Keratinocyte (primary cell): Measurements from ENCODE around the gene PM20D2. TPM values are rescaled to one million over a fixed set of nuclear protein-coding genes. Genes with fewer than 3 reads are reported as not detected.

Experiments
- DNase-seq: peaks from one replicate; pipeline ENCODE4 v3.0.0-alpha.2; 2011; ENCODE audit warnings: low read depth, missing footprints, low spot score
- FAIRE-seq: peaks from 2 replicates; lab custom pipeline; 2011; peaks lifted over from hg19 to GRCh38; lab: Jason Lieb, UNC
- H2AFZ ChIP-seq: 2 replicates; pipeline ENCODE4 v1.6.0; 2012; ENCODE audit warnings: low read length, control low read depth, inconsistent platforms; ENCODE audit not compliant: control insufficient read depth
- H3K27ac ChIP-seq: 2 replicates; pipeline ENCODE4 v1.5.1; 2011; ENCODE audit warnings: low read length; ENCODE audit not compliant: control insufficient read depth, insufficient read depth
- H3K27me3 ChIP-seq: 3 replicates; pipeline ENCODE4 v1.6.0; 2011; ENCODE audit warnings: low read length; ENCODE audit not compliant: control insufficient read depth, insufficient read depth; ENCODE audit errors: extremely low read depth
- H3K36me3 ChIP-seq, 2 experiments: 2 replicates in 1 of 2; 3 replicates in 1 of 2; pipeline ENCODE4 v1.5.1; 2011; ENCODE audit warnings: low read length in 2 of 2, mild to moderate bottlenecking in 1 of 2; ENCODE audit not compliant: control insufficient read depth in 2 of 2, insufficient read depth in 2 of 2; ENCODE audit errors: extremely low read depth in 1 of 2
- H3K4me1 ChIP-seq: 3 replicates; pipeline ENCODE4 v1.5.1; 2011; ENCODE audit warnings: low read length; ENCODE audit not compliant: control insufficient read depth, insufficient read depth; ENCODE audit errors: extremely low read depth
- H3K4me2 ChIP-seq: 3 replicates; pipeline ENCODE4 v1.6.0; 2011; ENCODE audit warnings: low read depth, low read length; ENCODE audit not compliant: control insufficient read depth, insufficient read depth; ENCODE audit errors: extremely low read depth
- H3K4me3 ChIP-seq, 3 experiments: fragments of 200-600 bp in 1 of 3; sonication (generic) in 1 of 3; 2 replicates in 2 of 3; 3 replicates in 1 of 3; pipeline ENCODE4 v1.5.1; 2011 to 2016; ENCODE audit warnings: low read length in 3 of 3, mild to moderate bottlenecking in 3 of 3, control low read depth in 2 of 3, inconsistent platforms in 1 of 3, low read depth in 1 of 3, mixed read lengths in 1 of 3, mixed run types in 1 of 3, moderate library complexity in 1 of 3; ENCODE audit not compliant: control insufficient read depth in 2 of 3, insufficient read depth in 2 of 3; ENCODE audit errors: extremely low read depth in 1 of 3
- H3K79me2 ChIP-seq: 2 replicates; pipeline ENCODE4 v1.6.0; 2012; ENCODE audit warnings: low read length; ENCODE audit not compliant: control insufficient read depth, insufficient read depth
- H3K9ac ChIP-seq: 3 replicates; pipeline ENCODE4 v1.6.0; 2011; ENCODE audit warnings: low read length; ENCODE audit not compliant: control insufficient read depth, insufficient read depth; ENCODE audit errors: extremely low read depth
- H3K9me1 ChIP-seq: 3 replicates; pipeline ENCODE4 v1.6.0; 2011; ENCODE audit warnings: low read length; ENCODE audit not compliant: control insufficient read depth, insufficient read depth; ENCODE audit errors: extremely low read depth
- H3K9me3 ChIP-seq: 2 replicates; pipeline ENCODE4 v1.5.1; 2012; ENCODE audit warnings: low read depth, low read length; ENCODE audit not compliant: control insufficient read depth
- H4K20me1 ChIP-seq: 3 replicates; pipeline ENCODE4 v1.6.0; 2011; ENCODE audit warnings: low read length; ENCODE audit not compliant: control insufficient read depth, insufficient read depth; ENCODE audit errors: extremely low read depth
- CTCF ChIP-seq, 3 experiments: IDR thresholded peaks in 1 of 3; conservative IDR thresholded peaks in 1 of 3; optimal IDR thresholded peaks in 1 of 3; 2 replicates in 2 of 3; 3 replicates in 1 of 3; pipeline versions ENCODE3 to v1.5.1; 2011; ENCODE audit warnings: low read length in 3 of 3, mild to moderate bottlenecking in 3 of 3, moderate library complexity in 2 of 3, control low read depth in 1 of 3, inconsistent platforms in 1 of 3; ENCODE audit not compliant: insufficient read depth in 2 of 3; ENCODE audit errors: extremely low read depth in 1 of 3
- EZH2 ChIP-seq: IDR thresholded peaks from one replicate; pipeline ENCODE4 v1.6.1; 2012; ENCODE audit warnings: inconsistent platforms, mild to moderate bottlenecking, low read length, moderate library complexity
- dilution Hi-C: fragments of 300-500 bp; cut with MboI; formaldehyde crosslinking; loops from one replicate; pipeline ENCODE4 v1.7.0; 2020; ENCODE audit warnings: low sequenced_read_pairs; ENCODE audit not compliant: extremely low pct_ligation_motif_present
- polyA plus RNA-seq, 5 experiments: library from polyadenylated mRNA; depleted of rRNA in 3 of 5; stranded (reverse) in 3 of 5; stranded (forward) in 1 of 5; unstranded in 1 of 5; fragments of >200 nt; gene quantifications; 1 replicate in 1 of 5; 2 replicates in 3 of 5; 3 replicates in 1 of 5; pipeline versions ENCODE4 v1.2.1 to v1.2.3, GENCODE V29; 2011 to 2012; ENCODE audit warnings: missing spikeins in 2 of 5, low read depth in 1 of 5, low replicate concordance in 1 of 5

The PM20D2 gene
- polyA plus RNA-seq, 1 donor (not counting 4 experiments of a cell fraction or from before 2014, with no cell fraction given), result 7.9 TPM

- Histone ChIP-seq H3K4me1 (no peaks in the 10 kb centered on the region), H3K36me3 (peaks cover 0 to 2% of the 10 kb centered on the region in 2 experiments), H4K20me1 (no peaks in the 10 kb centered on the region), H3K27ac (no peak overlapping the region), H3K4me3 (no peak overlapping the region), H3K79me2 (no peaks in the 10 kb centered on the region), H3K27me3 (no peaks in the 10 kb centered on the region), H3K9me3 (no peaks in the 10 kb centered on the region), H3K9me1 (no peaks in the 10 kb centered on the region), H3K4me2 (no peak overlapping the region), H3K9ac (no peak overlapping the region), H2AFZ (no peak overlapping the region)
- FAIRE-seq (no peak), DNase-seq (no peak)
- TF ChIP-seq EZH2 (no peak), CTCF (optimal IDR thresholded peaks at IDR 0.05 in 1 of 3, IDR thresholded peaks at IDR 0.05 in 1 of 3, conservative IDR thresholded peaks at IDR 0.05 in 1 of 3; ENCODE audit: extremely low read depth in 1 of 3, insufficient read depth in 2 of 3, low read length in 3 of 3) (no peak)
- dilution Hi-C loops, result no loop called here
Observed at GRCh38 chr6:89154131-89154530, 8.3 kb downstream of the PM20D2 start.

- H3K27ac ChIP-seq, result no peak overlapping the region
- peaks cover 7% of the 10 kb centered on the region in 2 experiments for H3K36me3 ChIP-seq
- H2AFZ ChIP-seq, result no peak overlapping the region
- FAIRE-seq, result no peak
- no peaks in the 10 kb centered on the region for H3K9me1 ChIP-seq
- TF ChIP-seq EZH2, result no peak
- no peak overlapping the region for H3K9ac ChIP-seq
- no peaks in the 10 kb centered on the region for H3K27me3 ChIP-seq
- no peak overlapping the region for H3K4me2 ChIP-seq
- dilution Hi-C loops, result no loop called here
- no peak for DNase-seq
- no peaks in the 10 kb centered on the region for H3K9me3 ChIP-seq
- H4K20me1 ChIP-seq, result no peaks in the 10 kb centered on the region
- H3K4me3 ChIP-seq, result no peak overlapping the region
- H3K4me1 ChIP-seq, result no peaks in the 10 kb centered on the region
- H3K79me2 ChIP-seq, result no peaks in the 10 kb centered on the region
Observed at GRCh38 chr6:89160331-89161092, 14.7 kb downstream of the PM20D2 start.
